ENCODE data around the gene ATRN.

DNA sequence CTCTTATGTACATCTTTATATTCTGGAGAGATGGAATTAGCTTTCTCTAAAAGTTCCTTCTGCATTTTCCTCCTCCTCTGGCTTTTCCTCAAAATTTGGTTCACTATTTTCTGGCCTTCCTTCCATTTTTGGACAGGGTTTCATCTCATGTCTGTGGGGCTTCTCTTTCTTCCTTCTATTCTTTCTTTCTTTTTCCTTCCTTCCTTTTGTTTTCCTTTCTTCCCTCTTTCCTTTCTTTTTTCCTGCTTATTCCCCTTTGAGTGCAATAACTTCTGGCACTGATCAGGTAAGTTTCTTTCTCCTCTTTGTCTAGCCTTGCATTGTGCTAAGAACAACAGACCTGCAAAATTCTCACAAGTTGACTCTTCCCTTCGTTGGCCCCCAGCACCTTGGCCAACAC is 5.5 kb upstream of the ATRN start:
- no peak for TF ChIP-seq EZH2 (IDR thresholded peaks at IDR 0.05; ENCODE audit: borderline replicate concordance, low read length)
- TF ChIP-seq, protein P1, sequence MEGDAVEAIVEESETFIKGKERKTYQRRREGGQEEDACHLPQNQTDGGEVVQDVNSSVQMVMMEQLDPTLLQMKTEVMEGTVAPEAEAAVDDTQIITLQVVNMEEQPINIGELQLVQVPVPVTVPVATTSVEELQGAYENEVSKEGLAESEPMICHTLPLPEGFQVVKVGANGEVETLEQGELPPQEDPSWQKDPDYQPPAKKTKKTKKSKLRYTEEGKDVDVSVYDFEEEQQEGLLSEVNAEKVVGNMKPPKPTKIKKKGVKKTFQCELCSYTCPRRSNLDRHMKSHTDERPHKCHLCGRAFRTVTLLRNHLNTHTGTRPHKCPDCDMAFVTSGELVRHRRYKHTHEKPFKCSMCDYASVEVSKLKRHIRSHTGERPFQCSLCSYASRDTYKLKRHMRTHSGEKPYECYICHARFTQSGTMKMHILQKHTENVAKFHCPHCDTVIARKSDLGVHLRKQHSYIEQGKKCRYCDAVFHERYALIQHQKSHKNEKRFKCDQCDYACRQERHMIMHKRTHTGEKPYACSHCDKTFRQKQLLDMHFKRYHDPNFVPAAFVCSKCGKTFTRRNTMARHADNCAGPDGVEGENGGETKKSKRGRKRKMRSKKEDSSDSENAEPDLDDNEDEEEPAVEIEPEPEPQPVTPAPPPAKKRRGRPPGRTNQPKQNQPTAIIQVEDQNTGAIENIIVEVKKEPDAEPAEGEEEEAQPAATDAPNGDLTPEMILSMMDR (conservative IDR thresholded peaks at IDR 0.05 in 1 of 2, IDR thresholded peaks at IDR 0.05 in 1 of 2; ENCODE audit: extremely low read depth in 1 of 2, insufficient read depth in 1 of 2, low read depth in 1 of 2, low read length in 2 of 2): no peak
